ENCODE data around the gene MFSD11. TPM values are rescaled to one million over a fixed set of nuclear protein-coding genes. Genes with fewer than 3 reads are reported as not detected.

The MFSD11 gene
- polyA plus RNA-seq, 3 donors = 19.8 to 24.8 (median 23.8) TPM

GRCh38 chr17:76792348-76792747 lies 54.4 kb downstream of the MFSD11 start:
- peaks cover 9 to 18% of the 10 kb centered on the region in 2 donors for H3K4me1 ChIP-seq (ENCODE audit: control insufficient read depth in 1 of 2, insufficient read depth in 2 of 2, low read length in 2 of 2)
- H3K9me3 Mint-ChIP-seq = peaks cover 0 to 5% (median 0%) of the 10 kb centered on the region in 7 donors
- H3K27ac ChIP-seq (ENCODE audit: low read depth in 1 of 2, low read length in 2 of 2) = no peak overlapping the region
- H4K20me1 ChIP-seq (ENCODE audit: insufficient read depth, low read length) = no peaks in the 10 kb centered on the region
- H3K4me1 Mint-ChIP-seq = peaks cover 12% of the 10 kb centered on the region
- no peak overlapping the region for H2AFZ ChIP-seq (ENCODE audit: insufficient read depth, low read depth, low read length, poor library complexity, severe bottlenecking)
- H3K27ac Mint-ChIP-seq = no peak overlapping the region
- DNase-seq = no peak
- no peak for TF ChIP-seq CTCF (IDR thresholded peaks at IDR 0.05)
- no peaks in the 10 kb centered on the region for H3K27me3 ChIP-seq (ENCODE audit: control insufficient read depth in 2 of 2, insufficient read depth in 2 of 2, low read length in 2 of 2)
- no peak overlapping the region for H3K4me3 ChIP-seq (replicated peaks in 1 of 3; ENCODE audit: low read depth in 2 of 3, low read length in 3 of 3)
- no peak overlapping the region for H3K4me3 Mint-ChIP-seq
- H3K9ac ChIP-seq (ENCODE audit: insufficient read depth, low read length, poor library complexity, severe bottlenecking) = no peak overlapping the region
- 90% methylated on average over 2 of the region's 5 CpGs for WGBS (ENCODE audit: insufficient coverage)
- no peaks in the 10 kb centered on the region for H3K36me3 ChIP-seq (replicated peaks in 1 of 2; ENCODE audit: control insufficient read depth in 1 of 2, insufficient read depth in 2 of 2, low read length in 2 of 2)
- H3K27me3 Mint-ChIP-seq (ENCODE audit: low read depth in 3 of 3) = peaks cover 0 to 4% (median 3%) of the 10 kb centered on the region in 3 donors
- H3K79me2 ChIP-seq (ENCODE audit: insufficient read depth, low read length) = no peaks in the 10 kb centered on the region
- H3K9me3 ChIP-seq (replicated peaks in 1 of 2; ENCODE audit: control insufficient read depth in 1 of 2, insufficient read depth in 1 of 2, low read length in 2 of 2) = no peaks in the 10 kb centered on the region
- peaks cover 0 to 3% of the 10 kb centered on the region in 2 donors for H3K36me3 Mint-ChIP-seq
- intact Hi-C loops (cut with micrococcal nuclease) = no loop called here
- H3K4me2 ChIP-seq (replicated peaks; ENCODE audit: extremely low read depth, low read length, poor library complexity, severe bottlenecking) = no peak overlapping the region

GRCh38 chr17:76793775-76794174 lies 55.9 kb downstream of the MFSD11 start:
- Histone ChIP-seq H3K36me3 (replicated peaks in 1 of 2; ENCODE audit: control insufficient read depth in 1 of 2, insufficient read depth in 2 of 2, low read length in 2 of 2) (no peaks in the 10 kb centered on the region), H2AFZ (ENCODE audit: insufficient read depth, low read depth, low read length, poor library complexity, severe bottlenecking) (no peak overlapping the region), H3K79me2 (ENCODE audit: insufficient read depth, low read length) (no peaks in the 10 kb centered on the region), H3K9ac (ENCODE audit: insufficient read depth, low read length, poor library complexity, severe bottlenecking) (no peak overlapping the region), H3K4me1 (ENCODE audit: control insufficient read depth in 1 of 2, insufficient read depth in 2 of 2, low read length in 2 of 2) (peaks cover 9 to 18% of the 10 kb centered on the region in 2 donors), H4K20me1 (ENCODE audit: insufficient read depth, low read length) (no peaks in the 10 kb centered on the region), H3K27ac (ENCODE audit: low read depth in 1 of 2, low read length in 2 of 2) (no peak overlapping the region), H3K9me3 (replicated peaks in 1 of 2; ENCODE audit: control insufficient read depth in 1 of 2, insufficient read depth in 1 of 2, low read length in 2 of 2) (no peaks in the 10 kb centered on the region), H3K4me2 (replicated peaks; ENCODE audit: extremely low read depth, low read length, poor library complexity, severe bottlenecking) (no peak overlapping the region), H3K27me3 (ENCODE audit: control insufficient read depth in 2 of 2, insufficient read depth in 2 of 2, low read length in 2 of 2) (no peaks in the 10 kb centered on the region), H3K4me3 (replicated peaks in 1 of 3; ENCODE audit: low read depth in 2 of 3, low read length in 3 of 3) (no peak overlapping the region)
- Mint-ChIP-seq H3K9me3 (peaks cover 0 to 5% (median 0%) of the 10 kb centered on the region in 7 donors), H3K27me3 (ENCODE audit: low read depth in 3 of 3) (peaks cover 3 to 4% (median 3%) of the 10 kb centered on the region in 3 donors), H3K4me3 (no peak overlapping the region), H3K4me1 (peaks cover 12% of the 10 kb centered on the region), H3K27ac (no peak overlapping the region), H3K36me3 (peaks cover 0 to 3% of the 10 kb centered on the region in 2 donors)
- intact Hi-C loops (cut with micrococcal nuclease) = no loop called here
- WGBS (ENCODE audit: insufficient coverage) = 100% methylated on average over 2 of the region's 4 CpGs
- no peak for TF ChIP-seq CTCF (IDR thresholded peaks at IDR 0.05)
- DNase-seq = no peak
